Astrocyte (in vitro differentiated cells and primary cell): Measurements from ENCODE around the gene IQSEC2. TPM values are rescaled to one million over a fixed set of nuclear protein-coding genes. Genes with fewer than 3 reads are reported as not detected.

ENCODE experiments used
- DNase-seq: peaks from one replicate; pipeline ENCODE4 v3.0.0-alpha.2; 2010; ENCODE audit warnings: low read depth
- FAIRE-seq: peaks from 2 replicates; lab custom pipeline; 2011; peaks lifted over from hg19 to GRCh38; lab: Jason Lieb, UNC
- H2AFZ ChIP-seq: 2 replicates; pipeline ENCODE4 v1.6.0; 2012; ENCODE audit warnings: low read depth, low read length, inconsistent platforms
- H3K27ac ChIP-seq: 2 replicates; pipeline ENCODE4 v1.5.1; 2011; ENCODE audit warnings: low read depth, low read length, inconsistent platforms
- H3K27me3 ChIP-seq: 2 replicates; pipeline ENCODE4 v1.6.0; 2011; ENCODE audit warnings: low read length, inconsistent platforms; ENCODE audit not compliant: insufficient read depth
- H3K36me3 ChIP-seq: 2 replicates; pipeline ENCODE4 v1.5.1; 2011; ENCODE audit warnings: low read length, inconsistent platforms; ENCODE audit not compliant: insufficient read depth
- H3K4me1 ChIP-seq: 2 replicates; pipeline ENCODE4 v1.5.1; 2011; ENCODE audit warnings: low read length, inconsistent platforms; ENCODE audit not compliant: insufficient read depth
- H3K4me2 ChIP-seq: 2 replicates; pipeline ENCODE4 v1.6.0; 2012; ENCODE audit warnings: low read length, inconsistent platforms
- H3K4me3 ChIP-seq: 2 replicates; pipeline ENCODE4 v1.5.1; 2011; ENCODE audit warnings: low read depth, mild to moderate bottlenecking, low read length, inconsistent platforms; ENCODE audit not compliant: insufficient read depth
- H3K79me2 ChIP-seq: 2 replicates; pipeline ENCODE4 v1.6.0; 2012; ENCODE audit warnings: mild to moderate bottlenecking, low read length, inconsistent platforms; ENCODE audit not compliant: insufficient read depth
- H3K9ac ChIP-seq: 2 replicates; pipeline ENCODE4 v1.6.0; 2012; ENCODE audit warnings: mild to moderate bottlenecking, low read length, inconsistent platforms
- H3K9me3 ChIP-seq: 2 replicates; pipeline ENCODE4 v1.5.1; 2012; ENCODE audit warnings: low read depth, mild to moderate bottlenecking, low read length, inconsistent platforms; ENCODE audit not compliant: insufficient read depth
- H4K20me1 ChIP-seq: 2 replicates; pipeline ENCODE4 v1.6.0; 2012; ENCODE audit warnings: low read length, inconsistent platforms; ENCODE audit not compliant: insufficient read depth
- H3K27ac Mint-ChIP-seq: one replicate; pipeline ENCODE4 v1.8.0; 2021; ENCODE audit warnings: mild to moderate bottlenecking, mixed read lengths; ENCODE audit not compliant: unreplicated experiment
- H3K27me3 Mint-ChIP-seq: one replicate; pipeline ENCODE4 v1.8.0; 2021; ENCODE audit warnings: low read depth, mixed read lengths; ENCODE audit not compliant: unreplicated experiment
- H3K36me3 Mint-ChIP-seq: one replicate; pipeline ENCODE4 v1.8.0; 2021; ENCODE audit warnings: low read depth, mixed read lengths; ENCODE audit not compliant: unreplicated experiment
- H3K4me1 Mint-ChIP-seq: one replicate; pipeline ENCODE4 v1.8.0; 2021; ENCODE audit warnings: low read depth, mixed read lengths; ENCODE audit not compliant: unreplicated experiment
- H3K4me3 Mint-ChIP-seq: one replicate; pipeline ENCODE4 v1.8.0; 2021; ENCODE audit warnings: mild to moderate bottlenecking, moderate library complexity, mixed read lengths; ENCODE audit not compliant: unreplicated experiment
- H3K9me3 Mint-ChIP-seq: one replicate; pipeline ENCODE4 v1.8.0; 2021; ENCODE audit warnings: mild to moderate bottlenecking, mixed read lengths; ENCODE audit not compliant: unreplicated experiment
- EZH2 ChIP-seq: IDR thresholded peaks from 2 replicates; pipeline ENCODE4 v1.6.1; 2012; ENCODE audit warnings: mild to moderate bottlenecking, low read length, inconsistent platforms; ENCODE audit not compliant: insufficient read depth
- total RNA-seq: library from RNA; stranded (reverse); gene quantifications from 2 replicates; pipeline ENCODE4 v1.2.1, GENCODE V29; 2021
- TF ChIP-seq, protein P1 (sequence below): IDR thresholded peaks from 2 replicates; pipeline ENCODE4 v1.5.1; 2011; ENCODE audit warnings: low read depth, mild to moderate bottlenecking, inconsistent platforms, low read length, moderate library complexity; ENCODE audit not compliant: insufficient read depth

Gene IQSEC2
- total RNA-seq, 1 donor from 2014 or later = 8.2 TPM

DNA sequence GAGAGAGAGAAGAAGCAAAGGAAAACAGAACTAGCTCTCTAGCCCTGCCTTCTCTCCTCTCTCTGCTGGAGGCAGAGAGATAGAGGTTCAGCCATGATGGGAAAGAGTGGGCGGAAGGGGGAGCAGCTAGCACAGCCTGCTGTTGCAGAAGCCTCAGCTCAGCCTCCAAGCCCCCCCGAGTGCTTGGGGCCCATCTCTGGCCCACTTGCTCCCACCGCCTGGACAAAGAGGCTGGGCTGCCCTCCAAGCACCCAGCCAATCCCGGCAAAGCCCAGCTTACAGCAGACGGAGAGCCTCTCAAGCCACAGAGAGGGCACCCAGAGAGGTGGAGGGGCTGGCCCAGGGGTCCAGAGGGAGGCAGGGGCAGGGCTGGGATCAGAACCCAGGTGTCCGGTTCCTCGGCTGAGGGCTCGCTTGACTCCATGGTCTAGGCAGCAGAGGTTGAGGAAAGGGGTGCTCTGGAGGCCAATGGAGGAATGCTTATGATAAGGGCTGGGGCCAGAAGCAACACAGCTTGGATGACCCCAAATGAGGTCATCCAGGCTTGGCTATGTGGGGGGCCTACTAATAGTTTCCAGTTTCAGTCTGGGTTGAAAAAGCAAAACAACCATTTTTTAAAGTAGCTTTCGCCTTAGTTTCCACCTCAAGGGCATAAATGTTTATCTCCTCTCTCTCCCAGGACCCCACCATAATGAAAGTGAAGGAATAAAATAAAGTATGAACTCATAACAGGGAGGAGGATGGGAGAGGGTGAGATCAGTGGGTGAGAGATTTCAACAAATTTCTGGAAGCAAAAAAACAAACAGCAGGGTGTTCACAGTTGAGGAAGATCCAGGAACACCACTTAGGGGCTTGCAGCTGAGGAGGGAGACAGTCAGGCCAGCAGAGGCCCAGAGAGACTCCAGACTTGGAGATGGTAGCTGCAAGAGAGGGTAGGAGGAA lies 24.9 kb upstream of the IQSEC2 start:
- Histone ChIP-seq H3K27ac (no peak overlapping the region), H2AFZ (no peak overlapping the region), H3K27me3 (no peaks in the 10 kb centered on the region), H3K4me1 (peaks cover 5% of the 10 kb centered on the region), H3K79me2 (no peaks in the 10 kb centered on the region), H3K9ac (no peak overlapping the region), H4K20me1 (no peaks in the 10 kb centered on the region), H3K4me2 (no peak overlapping the region), H3K36me3 (no peaks in the 10 kb centered on the region), H3K4me3 (no peak overlapping the region), H3K9me3 (no peaks in the 10 kb centered on the region)
- TF ChIP-seq, protein P1, sequence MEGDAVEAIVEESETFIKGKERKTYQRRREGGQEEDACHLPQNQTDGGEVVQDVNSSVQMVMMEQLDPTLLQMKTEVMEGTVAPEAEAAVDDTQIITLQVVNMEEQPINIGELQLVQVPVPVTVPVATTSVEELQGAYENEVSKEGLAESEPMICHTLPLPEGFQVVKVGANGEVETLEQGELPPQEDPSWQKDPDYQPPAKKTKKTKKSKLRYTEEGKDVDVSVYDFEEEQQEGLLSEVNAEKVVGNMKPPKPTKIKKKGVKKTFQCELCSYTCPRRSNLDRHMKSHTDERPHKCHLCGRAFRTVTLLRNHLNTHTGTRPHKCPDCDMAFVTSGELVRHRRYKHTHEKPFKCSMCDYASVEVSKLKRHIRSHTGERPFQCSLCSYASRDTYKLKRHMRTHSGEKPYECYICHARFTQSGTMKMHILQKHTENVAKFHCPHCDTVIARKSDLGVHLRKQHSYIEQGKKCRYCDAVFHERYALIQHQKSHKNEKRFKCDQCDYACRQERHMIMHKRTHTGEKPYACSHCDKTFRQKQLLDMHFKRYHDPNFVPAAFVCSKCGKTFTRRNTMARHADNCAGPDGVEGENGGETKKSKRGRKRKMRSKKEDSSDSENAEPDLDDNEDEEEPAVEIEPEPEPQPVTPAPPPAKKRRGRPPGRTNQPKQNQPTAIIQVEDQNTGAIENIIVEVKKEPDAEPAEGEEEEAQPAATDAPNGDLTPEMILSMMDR = no peak
- TF ChIP-seq EZH2 = no peak
- DNase-seq (no peak), FAIRE-seq (no peak)
- Mint-ChIP-seq H3K27me3 (peaks cover 9% of the 10 kb centered on the region), H3K36me3 (no peaks in the 10 kb centered on the region), H3K4me1 (peaks cover 4% of the 10 kb centered on the region), H3K4me3 (no peak overlapping the region), H3K27ac (no peak overlapping the region), H3K9me3 (no peaks in the 10 kb centered on the region)

DNA sequence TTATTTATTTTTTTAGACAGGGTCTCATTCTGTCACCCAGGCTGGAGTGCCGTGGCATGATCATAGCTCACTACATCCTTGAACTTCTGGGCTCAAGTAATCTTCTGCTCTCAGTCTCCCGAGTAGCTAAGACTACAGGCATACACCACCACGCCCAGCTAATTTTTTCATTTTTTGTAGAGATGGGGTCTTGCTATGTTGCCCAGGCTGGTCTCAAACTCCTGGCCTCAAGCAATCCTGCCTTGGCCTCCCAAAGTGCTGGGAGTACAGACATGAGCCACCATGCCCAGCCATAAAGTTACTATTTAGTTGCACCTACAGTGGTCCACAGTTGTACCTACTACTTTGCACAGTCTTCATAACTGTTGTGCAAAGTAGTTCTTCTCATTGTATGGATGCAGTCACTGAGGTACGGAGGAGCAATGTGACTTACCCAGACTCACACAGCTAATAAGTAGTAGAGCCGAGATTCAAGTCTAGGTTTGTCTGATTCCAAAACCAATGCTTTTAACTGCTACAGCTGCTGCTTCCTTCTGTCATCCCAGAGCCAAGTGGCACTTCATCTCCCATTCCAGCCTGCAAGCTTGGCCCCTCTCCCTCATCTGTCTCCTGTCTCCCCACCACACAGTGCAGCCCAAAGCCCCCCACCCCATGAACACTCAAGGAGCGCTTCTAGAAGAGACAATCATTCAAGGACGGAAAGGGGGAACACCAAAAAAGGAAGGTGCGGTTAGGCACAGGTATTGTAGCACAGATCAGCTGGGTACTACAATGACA lies 24.0 kb upstream of the IQSEC2 start:
- no peaks in the 10 kb centered on the region for H3K79me2 ChIP-seq
- H3K9me3 Mint-ChIP-seq = no peaks in the 10 kb centered on the region
- no peak overlapping the region for H3K27ac ChIP-seq
- peaks cover 5% of the 10 kb centered on the region for H3K4me1 ChIP-seq
- no peaks in the 10 kb centered on the region for H3K9me3 ChIP-seq
- DNase-seq = no peak
- TF ChIP-seq, protein P1 = no peak
- no peak for TF ChIP-seq EZH2
- H2AFZ ChIP-seq = no peak overlapping the region
- no peak overlapping the region for H3K4me3 Mint-ChIP-seq
- H3K4me1 Mint-ChIP-seq = peaks cover 4% of the 10 kb centered on the region
- H3K36me3 Mint-ChIP-seq = no peaks in the 10 kb centered on the region
- H3K27me3 Mint-ChIP-seq = peaks cover 6% of the 10 kb centered on the region
- H3K27ac Mint-ChIP-seq = no peak overlapping the region
- H3K9ac ChIP-seq = no peak overlapping the region
- no peak overlapping the region for H3K4me2 ChIP-seq
- FAIRE-seq = peak; percentile 72
- no peaks in the 10 kb centered on the region for H4K20me1 ChIP-seq
- no peaks in the 10 kb centered on the region for H3K36me3 ChIP-seq
- no peak overlapping the region for H3K4me3 ChIP-seq
- no peaks in the 10 kb centered on the region for H3K27me3 ChIP-seq
